Kidney epithelial cell (primary cell): ENCODE data around the gene LYPD8. TPM values are rescaled to one million over a fixed set of nuclear protein-coding genes. Genes with fewer than 3 reads are reported as not detected.

ENCODE experiments used
- DNase-seq: peaks from one replicate; pipeline ENCODE4 v3.0.0-alpha.2; 2010; ENCODE audit warnings: low read depth
- H3K27me3 ChIP-seq: 2 replicates; pipeline ENCODE4 v1.6.0; 2011; ENCODE audit warnings: low read length; ENCODE audit not compliant: control insufficient read depth, insufficient read depth
- H3K36me3 ChIP-seq: 2 replicates; pipeline ENCODE4 v1.5.1; 2011; ENCODE audit warnings: low read length; ENCODE audit not compliant: control insufficient read depth, insufficient read depth
- H3K4me3 ChIP-seq: 2 replicates; pipeline ENCODE4 v1.5.1; 2011; ENCODE audit warnings: low read depth, mild to moderate bottlenecking, control low read depth, low read length
- total RNA-seq: library from RNA; depleted of rRNA; stranded (reverse); fragments of >200 nt; gene quantifications from 2 replicates; pipeline ENCODE4 v1.2.3, GENCODE V29; 2015
- TF ChIP-seq, protein P1 (sequence below): IDR thresholded peaks from 2 replicates; pipeline ENCODE4 v1.5.1; 2011; ENCODE audit warnings: mild to moderate bottlenecking, moderate library complexity, low read length, control low read depth, inconsistent platforms; ENCODE audit not compliant: insufficient read depth, poor library complexity, severe bottlenecking

LYPD8 gene
- total RNA-seq, 1 donor from 2014 or later = not detected

GRCh38 chr1:248753708-248754280 is 1.8 kb downstream of the LYPD8 start:
- Histone ChIP-seq H3K36me3 (no peaks in the 10 kb centered on the region), H3K4me3 (no peak overlapping the region), H3K27me3 (no peaks in the 10 kb centered on the region)
- TF ChIP-seq, protein P1, sequence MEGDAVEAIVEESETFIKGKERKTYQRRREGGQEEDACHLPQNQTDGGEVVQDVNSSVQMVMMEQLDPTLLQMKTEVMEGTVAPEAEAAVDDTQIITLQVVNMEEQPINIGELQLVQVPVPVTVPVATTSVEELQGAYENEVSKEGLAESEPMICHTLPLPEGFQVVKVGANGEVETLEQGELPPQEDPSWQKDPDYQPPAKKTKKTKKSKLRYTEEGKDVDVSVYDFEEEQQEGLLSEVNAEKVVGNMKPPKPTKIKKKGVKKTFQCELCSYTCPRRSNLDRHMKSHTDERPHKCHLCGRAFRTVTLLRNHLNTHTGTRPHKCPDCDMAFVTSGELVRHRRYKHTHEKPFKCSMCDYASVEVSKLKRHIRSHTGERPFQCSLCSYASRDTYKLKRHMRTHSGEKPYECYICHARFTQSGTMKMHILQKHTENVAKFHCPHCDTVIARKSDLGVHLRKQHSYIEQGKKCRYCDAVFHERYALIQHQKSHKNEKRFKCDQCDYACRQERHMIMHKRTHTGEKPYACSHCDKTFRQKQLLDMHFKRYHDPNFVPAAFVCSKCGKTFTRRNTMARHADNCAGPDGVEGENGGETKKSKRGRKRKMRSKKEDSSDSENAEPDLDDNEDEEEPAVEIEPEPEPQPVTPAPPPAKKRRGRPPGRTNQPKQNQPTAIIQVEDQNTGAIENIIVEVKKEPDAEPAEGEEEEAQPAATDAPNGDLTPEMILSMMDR = no peak
- DNase-seq = no peak

- no peaks in the 10 kb centered on the region for H3K36me3 ChIP-seq
These were observed 2.4 kb downstream of the LYPD8 start for GRCh38 chr1:248753029-248753594.

GRCh38 chr1:248752161-248753028 is 3.2 kb downstream of the LYPD8 start:
- Histone ChIP-seq H3K4me3 (no peak overlapping the region), H3K27me3 (no peaks in the 10 kb centered on the region), H3K36me3 (no peaks in the 10 kb centered on the region)
- TF ChIP-seq, protein P1 = no peak
- DNase-seq = no peak

More at GRCh38 chr1:248753029-248753594, 2.4 kb downstream of the LYPD8 start:
- Histone ChIP-seq H3K4me3 (no peak overlapping the region), H3K27me3 (no peaks in the 10 kb centered on the region)
- TF ChIP-seq, protein P1 = no peak
- DNase-seq = no peak

- no peaks in the 10 kb centered on the region for H3K36me3 ChIP-seq
- no peak for DNase-seq
- H3K27me3 ChIP-seq = no peaks in the 10 kb centered on the region
- no peak overlapping the region for H3K4me3 ChIP-seq
- TF ChIP-seq, protein P1 = no peak
These were observed 3.9 kb downstream of the LYPD8 start for GRCh38 chr1:248751635-248752034.

- DNase-seq = no peak
- TF ChIP-seq, protein P1 = no peak
These were observed 4.4 kb downstream of the LYPD8 start for GRCh38 chr1:248751142-248751541.

More at GRCh38 chr1:248751142-248751541, 4.4 kb downstream of the LYPD8 start:
- Histone ChIP-seq H3K27me3 (no peaks in the 10 kb centered on the region), H3K4me3 (no peak overlapping the region), H3K36me3 (no peaks in the 10 kb centered on the region)
